22Rv1 (cell line): Measurements from ENCODE around the gene CKB.

Source experiments
- H3K27ac ChIP-seq: fragments of 450-650 bp; 2 replicates; pipeline ENCODE4 v1.5.1; 2017
- ZFX ChIP-seq: fragments of 450-650 bp; IDR thresholded peaks from 2 replicates; pipeline ENCODE4 v1.6.1; 2017; ENCODE audit warnings: antibody characterized with exemption, borderline replicate concordance
- TF ChIP-seq, protein P1 (sequence below): fragments of 450-650 bp; IDR thresholded peaks from 2 replicates; pipeline ENCODE4 v1.5.1; 2017; ENCODE audit warnings: mild to moderate bottlenecking

CKB gene

DNA sequence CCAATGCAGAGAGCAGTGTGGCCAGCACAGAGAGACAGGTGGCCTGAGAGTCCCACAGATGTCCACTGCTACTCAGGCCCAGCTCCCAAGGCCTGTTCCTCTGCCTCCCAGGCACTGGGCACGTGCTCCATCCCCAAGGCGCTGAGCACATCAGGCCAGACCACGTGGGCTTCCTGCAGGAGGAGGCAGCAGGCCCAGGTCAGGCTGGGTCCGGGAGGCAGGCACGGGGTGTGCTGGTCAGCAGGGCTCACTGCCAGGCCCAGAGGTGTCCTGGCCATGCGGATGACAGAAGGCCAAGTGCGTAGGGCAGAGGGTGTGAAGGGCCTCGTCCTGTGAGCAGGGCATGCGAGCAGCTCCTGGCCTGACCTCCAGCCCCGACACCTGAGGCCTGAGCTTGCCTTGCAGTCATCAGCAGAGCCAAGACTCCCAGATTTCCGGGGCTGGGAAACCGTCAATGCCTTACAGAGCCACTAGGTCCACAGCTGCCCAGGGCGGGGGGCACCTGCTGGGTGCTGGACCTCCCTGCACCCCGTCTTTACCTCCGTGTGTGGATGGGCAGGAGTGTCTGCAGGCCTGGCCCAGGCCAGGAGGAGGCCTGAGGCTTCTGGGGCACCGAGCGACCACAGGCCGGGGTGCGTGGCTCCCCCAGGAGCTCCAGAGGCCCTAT, 21.2 kb upstream of the CKB start:
- H3K27ac ChIP-seq = no peak overlapping the region
- TF ChIP-seq, protein P1, sequence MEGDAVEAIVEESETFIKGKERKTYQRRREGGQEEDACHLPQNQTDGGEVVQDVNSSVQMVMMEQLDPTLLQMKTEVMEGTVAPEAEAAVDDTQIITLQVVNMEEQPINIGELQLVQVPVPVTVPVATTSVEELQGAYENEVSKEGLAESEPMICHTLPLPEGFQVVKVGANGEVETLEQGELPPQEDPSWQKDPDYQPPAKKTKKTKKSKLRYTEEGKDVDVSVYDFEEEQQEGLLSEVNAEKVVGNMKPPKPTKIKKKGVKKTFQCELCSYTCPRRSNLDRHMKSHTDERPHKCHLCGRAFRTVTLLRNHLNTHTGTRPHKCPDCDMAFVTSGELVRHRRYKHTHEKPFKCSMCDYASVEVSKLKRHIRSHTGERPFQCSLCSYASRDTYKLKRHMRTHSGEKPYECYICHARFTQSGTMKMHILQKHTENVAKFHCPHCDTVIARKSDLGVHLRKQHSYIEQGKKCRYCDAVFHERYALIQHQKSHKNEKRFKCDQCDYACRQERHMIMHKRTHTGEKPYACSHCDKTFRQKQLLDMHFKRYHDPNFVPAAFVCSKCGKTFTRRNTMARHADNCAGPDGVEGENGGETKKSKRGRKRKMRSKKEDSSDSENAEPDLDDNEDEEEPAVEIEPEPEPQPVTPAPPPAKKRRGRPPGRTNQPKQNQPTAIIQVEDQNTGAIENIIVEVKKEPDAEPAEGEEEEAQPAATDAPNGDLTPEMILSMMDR = no peak
- TF ChIP-seq ZFX = no peak

DNA sequence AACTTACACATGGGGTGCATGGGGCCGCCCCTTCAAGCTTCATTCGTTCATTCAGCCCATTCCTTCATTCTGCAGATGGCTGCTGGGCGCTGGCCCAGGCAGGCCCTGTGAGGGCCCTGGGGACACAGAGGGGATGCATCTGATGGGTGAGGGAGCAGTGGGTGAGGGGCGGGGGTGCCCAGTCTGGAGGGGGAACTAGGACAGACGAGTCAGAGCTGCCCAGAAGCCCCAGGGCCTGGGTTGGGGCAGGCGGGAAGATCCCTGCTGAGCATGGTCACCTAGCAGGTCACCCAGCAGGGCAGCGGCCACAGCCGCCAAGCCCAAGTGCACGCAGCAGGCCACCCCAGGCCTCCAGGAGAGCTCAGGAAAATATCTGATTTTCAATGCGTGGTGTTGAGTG, 20.5 kb upstream of the CKB start:
- H3K27ac ChIP-seq = no peak overlapping the region
- no peak for TF ChIP-seq ZFX
- TF ChIP-seq, protein P1 = no peak

DNA sequence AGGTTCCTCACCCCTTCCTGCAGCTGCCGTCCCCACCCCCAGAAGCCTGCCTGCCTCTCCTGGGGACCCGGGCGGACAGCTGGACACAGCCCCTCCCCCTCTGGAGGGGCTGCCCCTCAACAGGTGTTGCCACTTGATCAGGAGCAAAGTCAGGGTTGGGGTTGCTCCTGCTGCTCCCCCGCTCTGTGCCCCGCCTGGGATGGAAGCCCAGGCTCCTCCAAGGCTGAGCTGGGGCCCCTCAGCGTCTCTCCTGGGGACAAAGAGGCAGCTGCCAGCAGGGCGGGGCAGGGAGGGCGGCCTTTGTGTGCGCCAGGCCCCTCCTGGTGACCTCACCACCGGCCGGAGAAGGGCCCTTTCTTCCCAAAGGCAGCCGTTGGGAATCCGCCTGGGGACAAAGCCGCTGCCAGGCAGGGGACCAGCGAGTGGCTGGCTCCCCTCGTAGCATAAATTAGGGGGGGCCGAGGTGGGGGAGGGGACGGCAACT, 20.0 kb upstream of the CKB start:
- TF ChIP-seq, protein P1 = no peak
- no peak for TF ChIP-seq ZFX
- no peak overlapping the region for H3K27ac ChIP-seq

DNA sequence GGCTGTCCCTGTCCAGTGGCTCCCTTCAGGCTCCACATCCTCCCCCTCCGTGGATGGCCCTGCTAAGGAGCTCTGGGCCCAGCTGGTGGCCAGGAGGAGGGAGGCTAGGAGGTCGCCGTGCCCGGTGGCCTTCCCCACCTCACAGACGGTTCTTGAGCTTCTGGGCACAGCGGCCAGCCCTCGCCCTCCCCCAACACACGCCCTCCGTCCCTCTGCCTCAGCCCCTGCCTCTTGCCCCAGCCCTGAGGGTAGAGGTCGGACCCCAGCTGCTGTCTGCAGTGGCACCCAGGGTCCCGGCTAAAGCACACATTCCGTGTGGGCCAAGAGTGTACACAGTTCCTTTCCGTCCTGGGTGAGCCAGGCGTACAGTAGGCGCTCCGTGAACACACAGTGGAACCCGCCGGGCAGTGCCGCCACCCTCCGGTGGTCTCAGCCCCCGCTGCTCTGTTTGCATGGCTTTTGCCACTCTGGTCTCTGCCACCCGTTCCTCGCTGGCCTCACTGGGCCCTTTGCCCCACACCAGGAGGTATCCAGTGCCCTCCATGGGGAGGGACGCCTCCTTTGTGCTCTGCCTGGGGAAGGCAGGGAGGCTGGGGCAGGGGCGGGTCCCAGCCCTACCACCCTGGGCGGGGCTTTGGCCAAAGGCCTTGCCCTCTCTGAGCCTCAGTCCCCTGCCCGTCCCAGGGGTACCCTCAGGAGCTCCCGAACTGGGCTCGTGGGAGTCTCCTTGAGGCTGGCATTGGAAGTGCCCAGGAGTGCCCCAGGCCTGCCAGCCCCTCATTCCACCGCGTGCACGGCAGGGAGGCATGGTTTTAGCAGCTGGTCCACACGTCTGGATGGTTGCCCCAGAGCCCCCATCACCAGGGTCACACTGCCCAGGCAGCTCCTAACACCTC, 19.3 kb upstream of the CKB start:
- TF ChIP-seq ZFX = no peak
- TF ChIP-seq, protein P1 = no peak
- no peak overlapping the region for H3K27ac ChIP-seq

DNA sequence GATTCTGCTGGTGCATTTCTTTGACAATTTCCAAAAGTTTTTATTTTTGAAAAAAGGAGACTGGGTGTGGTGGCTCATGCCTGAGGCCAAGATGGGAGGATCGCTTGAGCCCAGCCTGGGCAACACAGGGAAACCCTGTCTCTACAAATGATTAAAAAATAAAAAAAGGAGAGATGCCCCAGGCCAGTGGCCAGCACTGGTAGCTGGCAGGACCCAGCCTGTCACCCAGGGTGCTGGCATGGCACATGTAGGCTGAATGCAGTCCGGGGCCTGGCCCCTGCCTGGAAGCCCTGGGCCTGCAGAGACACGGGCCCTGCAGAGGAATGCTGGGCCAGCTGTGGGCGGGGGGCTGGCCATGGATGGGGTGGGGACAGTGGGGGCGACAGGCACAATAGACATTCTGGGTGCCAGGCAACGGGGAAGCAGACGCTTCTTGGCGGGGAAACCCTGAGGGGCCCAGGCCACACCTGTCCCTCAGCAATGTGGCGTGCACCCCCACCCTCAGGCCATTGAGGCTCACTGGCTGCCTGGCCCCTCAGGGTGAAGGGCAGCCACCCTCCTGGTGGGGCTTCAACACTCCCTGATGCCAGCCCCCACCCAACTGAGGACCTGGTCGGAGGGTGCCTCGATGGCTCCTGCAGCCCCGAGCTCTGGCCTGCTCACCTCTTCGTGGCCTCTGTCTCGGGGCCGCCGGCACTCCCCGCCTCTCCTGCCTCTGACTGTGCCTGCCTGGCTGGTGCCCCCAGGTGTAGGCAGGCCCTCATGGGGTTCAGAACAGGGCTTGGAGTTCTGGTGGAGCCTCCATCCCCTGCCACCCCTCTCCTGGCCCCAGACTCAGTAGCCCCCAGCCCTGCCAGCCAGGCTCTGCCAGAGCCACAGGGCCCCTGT, 18.4 kb upstream of the CKB start:
- no peak for TF ChIP-seq ZFX
- TF ChIP-seq, protein P1 = no peak

DNA sequence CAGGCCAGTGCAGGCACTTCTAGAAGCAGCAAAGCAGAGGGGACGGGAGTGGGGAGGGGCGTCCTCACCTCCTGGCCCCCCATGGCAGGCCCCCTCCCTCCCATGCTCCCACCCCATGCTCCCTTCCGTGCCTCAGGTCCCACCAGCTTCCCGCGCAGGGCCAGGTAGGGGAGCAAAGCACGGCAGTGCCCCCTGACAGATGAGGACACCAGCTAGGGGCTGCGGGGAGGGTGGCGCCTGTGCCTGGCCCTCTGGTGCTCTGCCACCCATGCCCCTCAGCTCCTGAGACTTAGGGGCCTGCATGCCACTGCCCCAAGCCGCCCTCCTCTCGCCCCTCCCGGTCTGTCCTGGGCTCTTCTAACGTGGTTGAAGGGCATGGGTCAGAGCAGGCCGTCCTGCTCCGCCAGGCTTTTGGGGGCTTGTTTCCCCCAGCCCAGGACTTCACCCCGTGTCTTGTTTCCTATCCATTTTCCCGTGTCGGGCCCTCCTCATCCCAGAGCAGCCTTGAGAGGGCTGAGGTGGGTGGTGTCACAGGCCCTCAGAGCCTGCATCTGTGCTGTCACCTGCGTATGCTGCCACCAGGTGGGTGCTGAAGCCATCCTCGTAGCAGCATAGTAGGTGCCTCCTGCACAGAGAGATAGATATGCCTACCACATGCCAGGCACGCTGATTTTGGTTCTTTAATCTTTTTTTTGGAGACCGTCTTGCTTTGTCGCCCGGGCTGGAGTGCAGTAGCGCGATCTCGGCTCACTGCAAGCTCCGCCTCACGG, 16.6 kb upstream of the CKB start:
- TF ChIP-seq ZFX = no peak
- TF ChIP-seq, protein P1 = peak; percentile 17

More for the DNA sequence above, 18.4 kb upstream of the CKB start:
- peak overlapping the region; percentile 27; the same call in 1 of the 2 replicates for H3K27ac ChIP-seq

More for the DNA sequence above, 16.6 kb upstream of the CKB start:
- H3K27ac ChIP-seq = no peak overlapping the region
